GM23248 (cell line): ENCODE data around the gene MAGI1. TPM values are rescaled to one million over a fixed set of nuclear protein-coding genes. Genes with fewer than 3 reads are reported as not detected.

Source experiments
- DNase-seq: peaks from one replicate; pipeline ENCODE4 v3.0.0-alpha.2; 2015
- H2AFZ ChIP-seq: fragments of 200-600 bp; sonication (generic); 2 replicates; pipeline ENCODE4 v1.6.1; 2016; ENCODE audit warnings: antibody characterized with exemption
- H3F3A ChIP-seq: fragments of 200-600 bp; sonication (generic); 2 replicates; pipeline ENCODE4 v1.6.1; 2016; ENCODE audit warnings: mild to moderate bottlenecking, antibody characterized with exemption, mixed run types; ENCODE audit not compliant: insufficient read depth
- H3K27ac ChIP-seq: fragments of 200-600 bp; sonication (generic); 2 replicates; pipeline ENCODE4 v1.5.1; 2016; ENCODE audit warnings: mild to moderate bottlenecking
- H3K27me3 ChIP-seq: fragments of 200-600 bp; sonication (generic); replicated peaks from 2 replicates; pipeline ENCODE4 v1.6.1; 2016; ENCODE audit warnings: mild to moderate bottlenecking; ENCODE audit not compliant: insufficient read depth
- H3K36me3 ChIP-seq: fragments of 200-600 bp; sonication (generic); 2 replicates; pipeline ENCODE4 v1.6.1; 2016; ENCODE audit warnings: low read depth, mild to moderate bottlenecking
- H3K4me1 ChIP-seq: fragments of 200-600 bp; sonication (generic); 2 replicates; pipeline ENCODE4 v1.6.1; 2016; ENCODE audit warnings: mild to moderate bottlenecking; ENCODE audit not compliant: insufficient read depth
- H3K4me2 ChIP-seq: fragments of 200-600 bp; sonication (generic); one replicate; pipeline ENCODE4 v1.6.1; 2016; ENCODE audit warnings: mild to moderate bottlenecking; ENCODE audit not compliant: unreplicated experiment
- H3K4me3 ChIP-seq: fragments of 200-600 bp; sonication (generic); 2 replicates; pipeline ENCODE4 v1.5.1; 2016; ENCODE audit warnings: mild to moderate bottlenecking
- H3K79me2 ChIP-seq: fragments of 200-600 bp; sonication (generic); 2 replicates; pipeline ENCODE4 v1.6.1; 2016; ENCODE audit warnings: mild to moderate bottlenecking; ENCODE audit not compliant: insufficient read depth
- H3K9ac ChIP-seq: fragments of 200-600 bp; sonication (generic); 2 replicates; pipeline ENCODE4 v1.6.1; 2016; ENCODE audit warnings: mild to moderate bottlenecking
- H3K9me2 ChIP-seq: fragments of 200-600 bp; sonication (generic); 2 replicates; pipeline ENCODE4 v1.6.1; 2016; ENCODE audit warnings: mixed run types, mild to moderate bottlenecking, moderate library complexity; ENCODE audit not compliant: insufficient read depth
- H3K9me3 ChIP-seq: fragments of 200-600 bp; sonication (generic); one replicate; pipeline ENCODE4 v1.6.1; 2017; ENCODE audit warnings: low read depth
- H4K20me1 ChIP-seq: fragments of 200-600 bp; sonication (generic); 2 replicates; pipeline ENCODE4 v1.6.0; 2016; ENCODE audit not compliant: insufficient read depth
- EZH2 ChIP-seq: fragments of 200-600 bp; sonication (generic); IDR thresholded peaks from 2 replicates; pipeline ENCODE4 v1.6.1; 2018; ENCODE audit warnings: antibody characterized with exemption, mild to moderate bottlenecking; ENCODE audit not compliant: insufficient read depth, poor library complexity, severe bottlenecking
- EZH2phosphoT487 ChIP-seq: fragments of 200-600 bp; sonication (generic); IDR thresholded peaks from 2 replicates; pipeline ENCODE4 v1.6.1; 2018; ENCODE audit warnings: antibody characterized with exemption, moderate library complexity, mild to moderate bottlenecking, low read depth; ENCODE audit not compliant: insufficient read depth
- WGBS, 2 experiments: methylation state at CpG; one replicate each; pipeline ENCODE4 v1.1.6; 2015 to 2017; ENCODE audit warnings: low lambda C conversion rate in 2 of 2, low coverage in 1 of 2; ENCODE audit errors: missing lambda C conversion rate in 2 of 2; 5-methylcytosine and 5-hydroxymethylcytosine counted together
- in situ Hi-C: fragments of 300-500 bp; cut with MboI; formaldehyde crosslinking; loops from 2 replicates; pipeline ENCODE4 v1.15.0; 2020
- polyA plus RNA-seq: library from polyadenylated mRNA; unstranded; fragments of >200 nt; fragmentation: Nextera tagmentation; extraction: Ambion mirVana; gene quantifications from 2 replicates; pipeline ENCODE4 v1.2.1, GENCODE V29; 2016
- total RNA-seq: library from RNA; depleted of rRNA; stranded (reverse); fragments of >200 nt; shearing (Covaris generic); gene quantifications from 2 replicates; pipeline ENCODE4 v1.2.3, GENCODE V29; 2014

The MAGI1 gene
- total and polyA plus RNA-seq, 2 experiments from 2014 or later: 7.3 to 13.8 TPM

- WGBS, 2 experiments: 95 to 96% methylated on average over 5 of the region's 5 CpGs
- no peaks in the 10 kb centered on the region for H3K9me3 ChIP-seq
- H2AFZ ChIP-seq: no peak overlapping the region
- H3K27ac ChIP-seq: no peak overlapping the region
- no peaks in the 10 kb centered on the region for H3K4me1 ChIP-seq
- no peaks in the 10 kb centered on the region for H3K27me3 ChIP-seq
- in situ Hi-C loops: no loop called here
- no peaks in the 10 kb centered on the region for H3K9me2 ChIP-seq
- no peak for DNase-seq
- TF ChIP-seq EZH2 (no peak), EZH2phosphoT487 (no peak)
- peaks cover 54% of the 10 kb centered on the region for H3K79me2 ChIP-seq
- no peak overlapping the region for H3K4me3 ChIP-seq
- no peaks in the 10 kb centered on the region for H3F3A ChIP-seq
- H3K9ac ChIP-seq: no peak overlapping the region
- no peaks in the 10 kb centered on the region for H3K36me3 ChIP-seq
- no peak overlapping the region for H3K4me2 ChIP-seq
- H4K20me1 ChIP-seq: peaks cover 7% of the 10 kb centered on the region; the same call in 1 of the 2 replicates
Observed at GRCh38 chr3:65596029-65596300, 442.8 kb downstream of the MAGI1 start.

- Histone ChIP-seq H3K27me3 (no peaks in the 10 kb centered on the region), H3F3A (no peaks in the 10 kb centered on the region), H3K36me3 (no peaks in the 10 kb centered on the region), H2AFZ (no peak overlapping the region), H3K9ac (no peak overlapping the region), H3K4me2 (no peak overlapping the region), H3K4me3 (no peak overlapping the region), H3K79me2 (peaks cover 53% of the 10 kb centered on the region), H3K4me1 (no peaks in the 10 kb centered on the region), H3K9me2 (0 out of 2 replicates have a peak, but pooled peaks cover 4% of the 10 kb centered on the region), H3K27ac (no peak overlapping the region), H4K20me1 (peaks cover 10% of the 10 kb centered on the region; the same call in 1 of the 2 replicates), H3K9me3 (no peaks in the 10 kb centered on the region)
- WGBS, 2 experiments: 77 to 80% methylated on average over 8 of the region's 8 CpGs
- no peak for DNase-seq
- in situ Hi-C loops: no loop called here
- TF ChIP-seq EZH2phosphoT487 (no peak), EZH2 (no peak)
Observed at GRCh38 chr3:65595222-65596028, 443.3 kb downstream of the MAGI1 start.

GRCh38 chr3:65593780-65594752 lies 444.7 kb downstream of the MAGI1 start:
- TF ChIP-seq EZH2phosphoT487: no peak
- no peak for TF ChIP-seq EZH2
- Histone ChIP-seq H3K79me2 (peaks cover 65% of the 10 kb centered on the region), H3K9me2 (0 out of 2 replicates have a peak, but pooled peaks cover 5% of the 10 kb centered on the region), H3K27me3 (no peaks in the 10 kb centered on the region), H4K20me1 (peaks cover 16% of the 10 kb centered on the region; the same call in 1 of the 2 replicates), H3K4me1 (no peaks in the 10 kb centered on the region), H3K36me3 (no peaks in the 10 kb centered on the region), H2AFZ (no peak overlapping the region), H3K27ac (no peak overlapping the region), H3K9ac (no peak overlapping the region), H3K9me3 (no peaks in the 10 kb centered on the region), H3K4me2 (no peak overlapping the region), H3K4me3 (no peak overlapping the region), H3F3A (no peaks in the 10 kb centered on the region)
- 75 to 83% methylated on average over 4 of the region's 4 CpGs for WGBS, 2 experiments
- no peak for DNase-seq
- in situ Hi-C loops: no loop called here

- DNase-seq: no peak
- 96 to 100% methylated on average over 3 of the region's 3 CpGs for WGBS, 2 experiments
- TF ChIP-seq EZH2phosphoT487: no peak
- no peak for TF ChIP-seq EZH2
- no peaks in the 10 kb centered on the region for H3F3A ChIP-seq
- in situ Hi-C loops: no loop called here
- H3K27me3 ChIP-seq: no peaks in the 10 kb centered on the region
- peaks cover 16% of the 10 kb centered on the region; the same call in 1 of the 2 replicates for H4K20me1 ChIP-seq
- 0 out of 2 replicates have a peak, but pooled peaks cover 5% of the 10 kb centered on the region for H3K9me2 ChIP-seq
- H3K4me2 ChIP-seq: no peak overlapping the region
- no peaks in the 10 kb centered on the region for H3K36me3 ChIP-seq
- no peak overlapping the region for H3K27ac ChIP-seq
- no peak overlapping the region for H3K4me3 ChIP-seq
- no peaks in the 10 kb centered on the region for H3K4me1 ChIP-seq
- peaks cover 56% of the 10 kb centered on the region for H3K79me2 ChIP-seq
- no peak overlapping the region for H3K9ac ChIP-seq
- H3K9me3 ChIP-seq: no peaks in the 10 kb centered on the region
- H2AFZ ChIP-seq: no peak overlapping the region
Observed at GRCh38 chr3:65591313-65591712, 447.4 kb downstream of the MAGI1 start.
